ENCODE data around the gene ALKAL2. TPM values are rescaled to one million over a fixed set of nuclear protein-coding genes. Genes with fewer than 3 reads are reported as not detected.
"Not testable (repeated sequence)": the region's sequence is repeated elsewhere in the genome, so short reads cannot be mapped to it uniquely, and the experiment has no call there.

Gene ALKAL2
- total RNA-seq (2022): not detected in 2 replicates
- not detected for Bru-seq, nascent RNA
- percentile 16 among the genes with signal in this experiment for BruChase-seq, experiment 1, labeled RNA remaining after a 6-hour chase
- not detected for BruChase-seq, experiment 2, labeled RNA remaining after a 2-hour chase
- long read RNA-seq: 0 reads

DNA sequence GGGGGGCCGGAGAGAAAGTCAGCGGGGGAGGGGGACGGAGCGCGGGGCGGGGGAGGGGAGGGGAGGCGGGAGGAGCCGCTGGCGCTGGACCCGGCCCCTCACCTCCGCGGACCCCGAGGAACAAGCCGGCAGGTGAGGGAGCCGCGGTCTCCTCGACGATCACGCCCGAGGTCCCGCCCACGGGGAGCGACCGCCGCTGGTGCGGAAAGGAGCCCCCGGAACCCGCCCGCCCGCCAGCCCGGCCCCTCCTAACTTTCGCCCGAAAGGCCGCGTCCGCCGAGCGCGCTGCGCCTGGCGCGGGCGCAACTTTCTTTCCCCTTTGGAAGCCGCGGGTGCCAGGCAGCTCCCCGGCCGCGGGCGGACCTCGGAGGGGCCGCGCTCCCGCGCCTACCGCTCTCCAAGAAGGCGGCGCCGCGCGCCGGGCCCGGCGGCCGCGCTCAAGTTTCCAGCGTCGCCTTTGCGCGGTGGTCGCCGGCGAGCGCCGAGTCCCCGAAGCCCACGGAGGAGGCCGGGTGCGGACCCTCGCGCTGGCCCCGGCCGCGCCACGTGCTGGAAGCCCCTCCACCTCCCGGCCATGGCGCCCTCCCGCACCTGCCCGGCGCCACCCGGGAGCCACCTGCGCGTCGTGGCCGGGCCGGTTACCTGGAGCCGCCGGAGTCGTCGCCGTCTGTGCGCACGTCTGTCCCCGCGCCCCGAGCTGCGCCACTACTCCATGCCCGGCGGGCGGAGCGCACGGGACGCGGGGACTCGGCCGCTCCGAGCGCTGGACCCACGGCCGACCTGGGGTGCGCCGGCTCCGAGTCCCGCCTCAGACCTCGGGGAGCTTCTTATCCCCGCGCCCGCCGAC lies at the start of gene ALKAL2:
Gene ALKAL2 (minus strand): TSS at position 181 of the 847 bp plus-strand sequence. CDS start 256 bp downstream, outside the sequence.
- Mint-ChIP-seq H3K27me3 (ENCODE audit: unreplicated experiment) (peaks cover 38% of the 10 kb centered on the region), H3K36me3 (ENCODE audit: insufficient read depth, unreplicated experiment) (peaks cover 8% of the 10 kb centered on the region), H3K9me3 (ENCODE audit: low read depth, unreplicated experiment) (no peaks in the 10 kb centered on the region), H3K27ac (ENCODE audit: unreplicated experiment) (no peak within 1 kb of the TSS), H3K4me3 (ENCODE audit: low read depth, unreplicated experiment) (peak within 1 kb of the TSS; percentile 19), H3K4me1 (ENCODE audit: low read depth, unreplicated experiment) (peaks cover 8% of the 10 kb centered on the region)
- TF ChIP-seq, protein P1, sequence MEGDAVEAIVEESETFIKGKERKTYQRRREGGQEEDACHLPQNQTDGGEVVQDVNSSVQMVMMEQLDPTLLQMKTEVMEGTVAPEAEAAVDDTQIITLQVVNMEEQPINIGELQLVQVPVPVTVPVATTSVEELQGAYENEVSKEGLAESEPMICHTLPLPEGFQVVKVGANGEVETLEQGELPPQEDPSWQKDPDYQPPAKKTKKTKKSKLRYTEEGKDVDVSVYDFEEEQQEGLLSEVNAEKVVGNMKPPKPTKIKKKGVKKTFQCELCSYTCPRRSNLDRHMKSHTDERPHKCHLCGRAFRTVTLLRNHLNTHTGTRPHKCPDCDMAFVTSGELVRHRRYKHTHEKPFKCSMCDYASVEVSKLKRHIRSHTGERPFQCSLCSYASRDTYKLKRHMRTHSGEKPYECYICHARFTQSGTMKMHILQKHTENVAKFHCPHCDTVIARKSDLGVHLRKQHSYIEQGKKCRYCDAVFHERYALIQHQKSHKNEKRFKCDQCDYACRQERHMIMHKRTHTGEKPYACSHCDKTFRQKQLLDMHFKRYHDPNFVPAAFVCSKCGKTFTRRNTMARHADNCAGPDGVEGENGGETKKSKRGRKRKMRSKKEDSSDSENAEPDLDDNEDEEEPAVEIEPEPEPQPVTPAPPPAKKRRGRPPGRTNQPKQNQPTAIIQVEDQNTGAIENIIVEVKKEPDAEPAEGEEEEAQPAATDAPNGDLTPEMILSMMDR (IDR thresholded peaks at IDR 0.05; ENCODE audit: unreplicated experiment): no peak
- peak; percentile 7 for DNase-seq
- intact Hi-C loops (cut with micrococcal nuclease; ENCODE audit: unreplicated experiment): no loop called here
- CTCF ChIA-PET: interaction anchor here (0.7 kb wide), 1 partner anchor 1347 kb away, joined by 5 read pairs; no protein-coding TSS in a partner anchor
- BruUV-seq (replicated peaks): no TSS peak

DNA sequence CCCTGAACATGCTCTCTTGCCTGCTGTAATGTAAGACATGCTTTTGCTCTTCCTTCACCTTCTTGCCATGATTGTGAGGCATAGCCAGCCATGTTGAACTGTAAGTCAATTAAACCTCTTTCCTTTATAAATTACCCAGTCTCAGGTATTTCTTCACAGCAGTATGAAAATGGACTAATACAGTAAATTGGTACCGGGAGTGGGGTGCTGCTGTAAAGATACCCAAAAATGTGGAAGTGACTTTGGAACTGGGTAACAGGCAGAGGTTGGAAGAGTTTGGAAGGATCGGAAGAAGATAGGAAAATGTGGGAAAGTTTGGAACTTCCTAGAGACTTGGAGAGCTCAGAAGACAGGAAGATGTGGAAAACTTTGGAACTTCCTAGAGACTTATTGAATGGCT lies 49.1 kb upstream of the ALKAL2 start:
- peaks cover 21% of the 10 kb centered on the region for H3K9me3 Mint-ChIP-seq (ENCODE audit: low read depth, unreplicated experiment)
- CTCF ChIA-PET; H3K4me3 Mint-ChIP-seq (ENCODE audit: low read depth, unreplicated experiment); intact Hi-C loops (cut with micrococcal nuclease; ENCODE audit: unreplicated experiment); H3K4me1 Mint-ChIP-seq (ENCODE audit: low read depth, unreplicated experiment); BruUV-seq (replicated peaks); DNase-seq; H3K27me3 Mint-ChIP-seq (ENCODE audit: unreplicated experiment); H3K27ac Mint-ChIP-seq (ENCODE audit: unreplicated experiment); H3K36me3 Mint-ChIP-seq (ENCODE audit: insufficient read depth, unreplicated experiment): not testable (repeated sequence)

DNA sequence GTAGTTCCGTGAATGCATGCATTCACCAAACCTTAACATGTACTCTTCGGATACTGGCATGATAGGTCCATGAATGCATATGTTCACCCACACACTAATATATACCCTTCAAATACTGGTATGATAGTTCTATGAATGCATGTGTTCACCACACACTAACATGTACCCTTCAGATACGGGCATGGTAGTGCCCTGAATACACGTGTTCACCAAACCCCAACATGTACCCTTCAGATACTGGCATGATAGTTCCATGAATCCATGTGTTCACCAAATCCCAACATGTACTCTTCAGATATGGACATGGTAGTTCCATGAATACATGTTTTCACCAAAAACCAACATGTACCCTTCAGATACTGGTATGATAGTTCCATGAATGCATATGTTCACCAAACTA lies 48.5 kb upstream of the ALKAL2 start:
- intact Hi-C loops (cut with micrococcal nuclease; ENCODE audit: unreplicated experiment): no loop called here
- peaks cover 19% of the 10 kb centered on the region for H3K9me3 Mint-ChIP-seq (ENCODE audit: low read depth, unreplicated experiment)
- TF ChIP-seq, protein P1 (IDR thresholded peaks at IDR 0.05; ENCODE audit: unreplicated experiment): no peak
- CTCF ChIA-PET: no interaction called here
- DNase-seq: no peak
- no peaks in the 10 kb centered on the region for H3K36me3 Mint-ChIP-seq (ENCODE audit: insufficient read depth, unreplicated experiment)
- no peaks in the 10 kb centered on the region for H3K27me3 Mint-ChIP-seq (ENCODE audit: unreplicated experiment)
- H3K27ac Mint-ChIP-seq (ENCODE audit: unreplicated experiment): no peak overlapping the region
- no TSS peak for BruUV-seq (replicated peaks)
- no peaks in the 10 kb centered on the region for H3K4me1 Mint-ChIP-seq (ENCODE audit: low read depth, unreplicated experiment)
- no peak overlapping the region for H3K4me3 Mint-ChIP-seq (ENCODE audit: low read depth, unreplicated experiment)

GRCh38 chr2:332592-332991 lies 44.7 kb upstream of the ALKAL2 start:
- intact Hi-C loops (cut with micrococcal nuclease; ENCODE audit: unreplicated experiment): no loop called here

More at GRCh38 chr2:332592-332991, 44.7 kb upstream of the ALKAL2 start:
- TF ChIP-seq, protein P1 (IDR thresholded peaks at IDR 0.05; ENCODE audit: unreplicated experiment): no peak
- Mint-ChIP-seq H3K4me3 (ENCODE audit: low read depth, unreplicated experiment) (no peak overlapping the region), H3K36me3 (ENCODE audit: insufficient read depth, unreplicated experiment) (no peaks in the 10 kb centered on the region), H3K9me3 (ENCODE audit: low read depth, unreplicated experiment) (peaks cover 16% of the 10 kb centered on the region), H3K4me1 (ENCODE audit: low read depth, unreplicated experiment) (no peaks in the 10 kb centered on the region), H3K27ac (ENCODE audit: unreplicated experiment) (no peak overlapping the region), H3K27me3 (ENCODE audit: unreplicated experiment) (no peaks in the 10 kb centered on the region)
- no peak for DNase-seq
- no TSS peak for BruUV-seq (replicated peaks)
- CTCF ChIA-PET: no interaction called here
